Measurements from ENCODE around the gene SAMD14. TPM values are rescaled to one million over a fixed set of nuclear protein-coding genes. Genes with fewer than 3 reads are reported as not detected.

SAMD14 gene
- total and polyA plus RNA-seq, 11 donors = 0.44 to 3.9 (median 1.2) TPM

DNA sequence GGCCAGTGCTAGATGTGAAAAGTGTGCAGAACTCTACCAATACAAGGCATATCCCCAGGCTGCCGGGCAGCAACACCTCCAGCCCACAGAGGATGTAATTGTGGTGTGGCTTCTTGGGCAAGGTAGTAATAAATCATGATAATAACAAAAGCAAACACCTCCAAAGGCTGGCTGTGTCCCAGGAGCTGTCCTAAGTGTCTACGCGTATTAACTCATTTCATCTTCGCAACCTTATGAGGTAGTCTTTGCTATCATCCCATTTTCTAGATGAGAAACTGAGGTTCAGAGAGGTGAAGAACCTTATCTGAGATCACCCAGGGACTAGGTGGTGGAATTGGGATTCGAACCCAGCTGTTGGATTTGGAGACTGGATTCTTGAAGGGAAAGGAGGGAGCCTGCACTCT lies 29.5 kb downstream of the SAMD14 start:
- Histone ChIP-seq H3K9me3 (no peaks in the 10 kb centered on the region), H3K27me3 (no peaks in the 10 kb centered on the region), H3K4me3 (no peak overlapping the region), H3K4me1 (peaks cover 0 to 83% (median 43%) of the 10 kb centered on the region in 12 donors), H3K36me3 (peaks cover 0 to 63% (median 38%) of the 10 kb centered on the region in 9 donors), H3K27ac (peak overlapping the region in 11 of 12 donors; percentile 75 to 97 (median 90))
- ATAC-seq (no peak), DNase-seq (peak in 1 of 5 donors; percentile 32)
- intact Hi-C loops (cut with DNase I) = loop anchor here in 2 of 10 donors (5.0 to 10.0 kb wide), 2 partner anchors 77 to 264 kb away; no protein-coding TSS in a partner anchor
- WGBS, 4 donors = 58 to 76% (median 72%) methylated on average over 5 of the region's 5 CpGs
- TF ChIP-seq, protein P1, sequence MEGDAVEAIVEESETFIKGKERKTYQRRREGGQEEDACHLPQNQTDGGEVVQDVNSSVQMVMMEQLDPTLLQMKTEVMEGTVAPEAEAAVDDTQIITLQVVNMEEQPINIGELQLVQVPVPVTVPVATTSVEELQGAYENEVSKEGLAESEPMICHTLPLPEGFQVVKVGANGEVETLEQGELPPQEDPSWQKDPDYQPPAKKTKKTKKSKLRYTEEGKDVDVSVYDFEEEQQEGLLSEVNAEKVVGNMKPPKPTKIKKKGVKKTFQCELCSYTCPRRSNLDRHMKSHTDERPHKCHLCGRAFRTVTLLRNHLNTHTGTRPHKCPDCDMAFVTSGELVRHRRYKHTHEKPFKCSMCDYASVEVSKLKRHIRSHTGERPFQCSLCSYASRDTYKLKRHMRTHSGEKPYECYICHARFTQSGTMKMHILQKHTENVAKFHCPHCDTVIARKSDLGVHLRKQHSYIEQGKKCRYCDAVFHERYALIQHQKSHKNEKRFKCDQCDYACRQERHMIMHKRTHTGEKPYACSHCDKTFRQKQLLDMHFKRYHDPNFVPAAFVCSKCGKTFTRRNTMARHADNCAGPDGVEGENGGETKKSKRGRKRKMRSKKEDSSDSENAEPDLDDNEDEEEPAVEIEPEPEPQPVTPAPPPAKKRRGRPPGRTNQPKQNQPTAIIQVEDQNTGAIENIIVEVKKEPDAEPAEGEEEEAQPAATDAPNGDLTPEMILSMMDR (IDR thresholded peaks at IDR 0.05) = no peak
- TF ChIP-seq POLR2A (IDR thresholded peaks at IDR 0.05) = no peak

DNA sequence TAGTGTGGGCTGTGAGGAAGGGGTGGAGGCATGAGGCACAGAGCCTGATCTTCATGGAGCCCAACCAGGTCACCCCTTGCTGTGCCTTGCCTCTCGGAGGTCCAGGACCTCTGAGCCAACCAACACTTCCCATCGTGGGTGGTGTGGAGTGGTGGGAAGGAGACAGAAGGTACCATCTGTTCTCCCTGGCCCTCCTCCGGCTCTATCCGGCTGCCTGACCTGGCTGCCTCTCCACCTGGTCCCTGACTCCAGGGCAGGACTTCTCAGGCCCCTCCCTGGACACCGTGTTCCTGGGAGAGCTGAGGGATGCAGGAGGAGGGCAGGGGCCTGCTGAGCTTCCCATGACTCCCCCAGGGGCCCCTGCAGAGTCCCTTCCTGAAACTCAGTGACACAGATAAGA lies 31.0 kb downstream of the SAMD14 start:
- ATAC-seq (no peak), DNase-seq (peak in 1 of 5 donors; percentile 27)
- intact Hi-C loops (cut with DNase I) = loop anchor here in 5 of 10 donors (5.0 to 10.0 kb wide), 3 partner anchors 53 to 196 kb away; partner anchors contain the start of gene PPP1R9B (in 1 of the 5)
- H3K9me3 ChIP-seq = no peaks in the 10 kb centered on the region
- peaks cover 0 to 89% (median 43%) of the 10 kb centered on the region in 12 donors for H3K4me1 ChIP-seq
- H3K36me3 ChIP-seq = peaks cover 0 to 51% (median 35%) of the 10 kb centered on the region in 9 donors
- H3K4me3 ChIP-seq = no peak overlapping the region
- H3K27ac ChIP-seq = peak overlapping the region in 11 of 12 donors; percentile 4 to 94 (median 30)
- 46 to 62% (median 54%) methylated on average over 5 of the region's 5 CpGs for WGBS, 4 donors
- TF ChIP-seq, protein P1 (IDR thresholded peaks at IDR 0.05) = no peak
- no peak for TF ChIP-seq POLR2A (IDR thresholded peaks at IDR 0.05)
- no peaks in the 10 kb centered on the region for H3K27me3 ChIP-seq

DNA sequence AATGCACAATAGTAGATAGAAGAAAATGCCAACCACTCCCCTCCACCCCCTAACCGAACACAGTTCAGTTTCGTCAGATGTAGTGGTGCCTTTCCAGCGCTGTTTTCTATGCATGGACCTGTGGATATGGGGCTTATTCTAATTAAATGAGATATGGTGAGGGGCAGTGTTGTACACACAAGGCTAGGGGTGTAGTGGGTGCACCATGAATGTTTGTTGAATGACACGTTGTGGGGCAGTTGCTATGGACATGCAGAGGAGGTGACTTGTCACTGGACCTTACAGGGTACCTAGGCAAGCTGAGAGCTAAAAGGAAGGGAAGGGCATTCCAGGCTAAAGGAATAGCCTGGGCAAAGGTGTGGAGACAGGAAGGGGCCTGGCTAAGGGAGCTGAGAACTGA lies 31.4 kb downstream of the SAMD14 start:
- no peak for DNase-seq
- Histone ChIP-seq H3K9me3 (no peaks in the 10 kb centered on the region), H3K4me1 (peaks cover 0 to 86% (median 41%) of the 10 kb centered on the region in 12 donors), H3K4me3 (no peak overlapping the region), H3K27me3 (no peaks in the 10 kb centered on the region), H3K36me3 (peaks cover 0 to 46% (median 35%) of the 10 kb centered on the region in 9 donors), H3K27ac (peak overlapping the region in 10 of 12 donors; percentile 4 to 94 (median 34))
- WGBS, 4 donors = 69 to 81% (median 77%) methylated on average over 4 of the region's 4 CpGs
- no peak for ATAC-seq
- intact Hi-C loops (cut with DNase I) = loop anchor here in 5 of 10 donors (5.0 to 10.0 kb wide), 3 partner anchors 54 to 196 kb away; partner anchors contain the start of gene PPP1R9B (in 1 of the 5)
- no peak for TF ChIP-seq POLR2A (IDR thresholded peaks at IDR 0.05)
- TF ChIP-seq, protein P1 (IDR thresholded peaks at IDR 0.05) = no peak

DNA sequence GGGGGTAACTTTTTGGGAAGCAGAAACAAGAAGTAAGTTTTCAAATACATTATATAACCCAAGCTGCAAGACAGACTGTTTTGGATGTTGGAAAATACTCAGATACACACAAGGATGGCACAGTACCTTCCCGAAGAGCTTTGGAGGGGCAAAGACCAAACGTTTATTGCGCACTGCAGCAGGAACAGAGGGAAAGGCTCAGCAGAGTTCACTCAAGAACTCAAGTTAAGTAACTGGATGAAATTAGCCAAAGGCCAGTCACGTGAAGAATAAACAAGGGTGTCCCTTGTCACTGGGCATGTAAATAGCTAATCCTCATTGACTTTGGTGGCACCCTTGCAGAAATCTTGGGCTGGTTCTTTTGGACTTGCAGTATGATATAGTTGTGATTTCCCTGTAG lies 32.0 kb downstream of the SAMD14 start:
- Histone ChIP-seq H3K27me3 (no peaks in the 10 kb centered on the region), H3K4me1 (peaks cover 0 to 79% (median 40%) of the 10 kb centered on the region in 12 donors), H3K9me3 (no peaks in the 10 kb centered on the region), H3K27ac (peak overlapping the region in 6 of 12 donors; percentile 9 to 97 (median 91)), H3K36me3 (peaks cover 0 to 44% (median 34%) of the 10 kb centered on the region in 9 donors), H3K4me3 (no peak overlapping the region)
- intact Hi-C loops (cut with DNase I) = loop anchor here in 5 of 10 donors (5.0 to 10.0 kb wide), 3 partner anchors 54 to 197 kb away; partner anchors contain the start of gene PPP1R9B (in 1 of the 5)
- DNase-seq = no peak
- ATAC-seq = no peak
- no peak for TF ChIP-seq POLR2A (IDR thresholded peaks at IDR 0.05)
- TF ChIP-seq, protein P1 (IDR thresholded peaks at IDR 0.05) = no peak
- WGBS, 4 donors = 47 to 71% (median 67%) methylated on average over 4 of the region's 4 CpGs

All from heart left ventricle (tissue), 16 donors.